Measurements from ENCODE around the gene PAPSS2. TPM values are rescaled to one million over a fixed set of nuclear protein-coding genes. Genes with fewer than 3 reads are reported as not detected.

The PAPSS2 gene
- total RNA-seq, 1 donor from 2014 or later: 7.3 TPM

- DNase-seq (ENCODE audit: low spot score, unreplicated experiment): no peak
- Mint-ChIP-seq H3K36me3 (ENCODE audit: insufficient read depth) (no peaks in the 10 kb centered on the region), H3K4me3 (ENCODE audit: low read depth) (peak overlapping the region; percentile 9), H3K27me3 (peaks cover 38% of the 10 kb centered on the region), H3K4me1 (ENCODE audit: low read depth) (peaks cover 15% of the 10 kb centered on the region), H3K27ac (no peak overlapping the region), H3K9me3 (ENCODE audit: low read depth) (no peaks in the 10 kb centered on the region)
- TF ChIP-seq, protein P1, sequence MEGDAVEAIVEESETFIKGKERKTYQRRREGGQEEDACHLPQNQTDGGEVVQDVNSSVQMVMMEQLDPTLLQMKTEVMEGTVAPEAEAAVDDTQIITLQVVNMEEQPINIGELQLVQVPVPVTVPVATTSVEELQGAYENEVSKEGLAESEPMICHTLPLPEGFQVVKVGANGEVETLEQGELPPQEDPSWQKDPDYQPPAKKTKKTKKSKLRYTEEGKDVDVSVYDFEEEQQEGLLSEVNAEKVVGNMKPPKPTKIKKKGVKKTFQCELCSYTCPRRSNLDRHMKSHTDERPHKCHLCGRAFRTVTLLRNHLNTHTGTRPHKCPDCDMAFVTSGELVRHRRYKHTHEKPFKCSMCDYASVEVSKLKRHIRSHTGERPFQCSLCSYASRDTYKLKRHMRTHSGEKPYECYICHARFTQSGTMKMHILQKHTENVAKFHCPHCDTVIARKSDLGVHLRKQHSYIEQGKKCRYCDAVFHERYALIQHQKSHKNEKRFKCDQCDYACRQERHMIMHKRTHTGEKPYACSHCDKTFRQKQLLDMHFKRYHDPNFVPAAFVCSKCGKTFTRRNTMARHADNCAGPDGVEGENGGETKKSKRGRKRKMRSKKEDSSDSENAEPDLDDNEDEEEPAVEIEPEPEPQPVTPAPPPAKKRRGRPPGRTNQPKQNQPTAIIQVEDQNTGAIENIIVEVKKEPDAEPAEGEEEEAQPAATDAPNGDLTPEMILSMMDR (IDR thresholded peaks at IDR 0.05; ENCODE audit: unreplicated experiment): no peak
Observed at GRCh38 chr10:87661861-87662785, 2.4 kb downstream of the PAPSS2 start.

DNA sequence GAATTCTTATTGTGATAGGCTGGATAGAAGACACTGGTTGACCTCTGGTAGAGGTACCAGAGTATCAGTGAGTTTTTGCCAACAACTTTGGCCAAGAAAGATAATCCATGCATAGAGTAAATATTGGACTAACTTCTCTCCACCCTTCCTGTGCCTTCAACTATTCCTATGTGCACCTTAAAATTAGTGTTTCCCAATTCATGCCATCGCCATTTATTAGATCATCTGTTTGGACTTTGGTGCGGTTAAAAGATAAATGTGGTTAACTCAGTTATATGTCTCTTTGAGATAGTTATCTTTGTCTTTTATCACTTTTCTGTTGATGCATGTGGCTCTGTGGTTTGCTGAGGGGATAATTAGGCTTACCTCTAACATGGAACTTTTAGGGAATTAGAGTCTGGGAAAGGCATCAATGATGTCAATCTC, 4.6 kb downstream of the PAPSS2 start:
- DNase-seq (ENCODE audit: low spot score, unreplicated experiment): no peak
- TF ChIP-seq, protein P1 (IDR thresholded peaks at IDR 0.05; ENCODE audit: unreplicated experiment): no peak
- H3K9me3 Mint-ChIP-seq (ENCODE audit: low read depth): no peaks in the 10 kb centered on the region
- peaks cover 19% of the 10 kb centered on the region for H3K27me3 Mint-ChIP-seq
- no peaks in the 10 kb centered on the region for H3K36me3 Mint-ChIP-seq (ENCODE audit: insufficient read depth)
- peaks cover 15% of the 10 kb centered on the region for H3K4me1 Mint-ChIP-seq (ENCODE audit: low read depth)
- H3K27ac Mint-ChIP-seq: no peak overlapping the region
- H3K4me3 Mint-ChIP-seq (ENCODE audit: low read depth): no peak overlapping the region

DNA sequence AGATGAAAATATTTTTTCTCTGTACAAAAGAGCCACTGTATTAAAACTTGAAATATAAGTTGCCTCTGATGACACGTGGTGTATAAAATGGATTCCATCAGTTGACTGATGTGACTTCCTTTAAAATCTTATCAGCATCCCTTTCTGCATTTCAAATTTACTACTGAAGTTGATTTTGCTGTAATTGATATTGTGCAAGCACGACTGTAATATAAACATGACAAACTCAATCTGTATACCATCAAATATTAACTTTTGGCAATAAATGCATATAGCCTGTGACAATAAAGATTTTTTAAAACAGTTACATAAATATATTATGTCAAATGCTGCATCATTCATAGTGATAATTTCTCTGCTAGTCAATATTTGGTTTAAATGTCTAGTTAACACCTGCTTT, 7.8 kb downstream of the PAPSS2 start:
- no peaks in the 10 kb centered on the region for H3K9me3 Mint-ChIP-seq (ENCODE audit: low read depth)
- no peak for DNase-seq (ENCODE audit: low spot score, unreplicated experiment)
- H3K27ac Mint-ChIP-seq: no peak overlapping the region
- no peaks in the 10 kb centered on the region for H3K36me3 Mint-ChIP-seq (ENCODE audit: insufficient read depth)
- TF ChIP-seq, protein P1 (IDR thresholded peaks at IDR 0.05; ENCODE audit: unreplicated experiment): no peak
- no peak overlapping the region for H3K4me3 Mint-ChIP-seq (ENCODE audit: low read depth)
- H3K27me3 Mint-ChIP-seq: no peaks in the 10 kb centered on the region
- H3K4me1 Mint-ChIP-seq (ENCODE audit: low read depth): no peaks in the 10 kb centered on the region

- Mint-ChIP-seq H3K4me3 (ENCODE audit: low read depth) (no peak overlapping the region), H3K9me3 (ENCODE audit: low read depth) (no peaks in the 10 kb centered on the region), H3K27ac (no peak overlapping the region), H3K27me3 (no peaks in the 10 kb centered on the region), H3K4me1 (ENCODE audit: low read depth) (no peaks in the 10 kb centered on the region), H3K36me3 (ENCODE audit: insufficient read depth) (no peaks in the 10 kb centered on the region)
- DNase-seq (ENCODE audit: low spot score, unreplicated experiment): no peak
- TF ChIP-seq, protein P1 (IDR thresholded peaks at IDR 0.05; ENCODE audit: unreplicated experiment): no peak
Observed at GRCh38 chr10:87668324-87669074, 8.8 kb downstream of the PAPSS2 start.

- H3K36me3 Mint-ChIP-seq (ENCODE audit: insufficient read depth): no peaks in the 10 kb centered on the region
- no peak for DNase-seq (ENCODE audit: low spot score, unreplicated experiment)
- H3K27ac Mint-ChIP-seq: no peak overlapping the region
- no peak overlapping the region for H3K4me3 Mint-ChIP-seq (ENCODE audit: low read depth)
- H3K9me3 Mint-ChIP-seq (ENCODE audit: low read depth): no peaks in the 10 kb centered on the region
- no peaks in the 10 kb centered on the region for H3K27me3 Mint-ChIP-seq
- H3K4me1 Mint-ChIP-seq (ENCODE audit: low read depth): no peaks in the 10 kb centered on the region
- TF ChIP-seq, protein P1 (IDR thresholded peaks at IDR 0.05; ENCODE audit: unreplicated experiment): no peak
Observed at GRCh38 chr10:87669752-87670151, 10.1 kb downstream of the PAPSS2 start.
